HG02642 (cell line): ENCODE measurements around the gene CEP83.
A peak's percentile ranks its signal among the peaks of the same experiment; 100 is the strongest.

Experiments used
- ATAC-seq: cut with Tn5 transposase; IDR thresholded peaks from one replicate; pipeline ENCODE4 v1.9.1; 2021; ENCODE audit warnings: mild to moderate bottlenecking; ENCODE audit not compliant: unreplicated experiment, poor library complexity

CEP83 gene

DNA sequence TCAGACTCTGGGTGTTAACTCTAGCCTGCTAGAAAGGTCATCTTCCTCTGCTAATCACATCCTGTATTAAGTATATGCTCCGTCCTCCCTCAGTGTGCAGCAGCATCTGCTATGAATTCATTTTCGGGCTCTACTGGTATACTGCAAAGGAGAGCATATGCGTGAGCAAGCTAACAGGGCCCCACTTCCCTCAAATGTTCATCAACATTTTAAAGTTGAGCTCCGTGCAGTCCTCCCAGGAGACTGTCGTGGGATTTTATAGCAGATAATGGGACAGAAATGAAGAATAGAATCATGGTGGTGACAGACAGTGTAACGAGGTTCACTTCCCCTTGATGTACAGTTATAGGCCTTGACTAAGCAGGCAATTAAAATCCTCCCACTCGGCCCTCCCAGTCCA is 179.6 kb downstream of the CEP83 start:
- ATAC-seq: no peak

- ATAC-seq: no peak
Measured at GRCh38 chr12:94277426-94278000, 182.2 kb downstream of the CEP83 start.

DNA sequence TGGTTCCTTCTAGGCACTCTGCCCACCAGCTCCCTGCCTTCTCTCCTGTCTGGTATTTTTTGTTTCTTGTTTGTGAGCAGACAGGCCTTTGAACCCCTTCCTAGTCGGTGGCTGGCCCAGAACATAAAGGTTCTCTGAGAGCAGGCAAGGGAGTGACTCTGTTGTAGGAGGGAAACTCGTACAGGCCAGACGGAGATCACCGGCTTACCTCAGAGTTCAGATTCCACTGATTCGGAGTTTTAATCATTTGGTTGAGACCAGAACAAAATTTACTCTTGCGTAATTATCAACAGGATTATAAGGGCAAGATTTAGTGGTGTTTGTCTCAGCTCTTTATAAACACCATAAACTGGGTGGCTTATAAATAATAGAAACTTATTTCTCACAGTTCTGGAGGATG is 182.9 kb downstream of the CEP83 start:
- ATAC-seq: no peak

DNA sequence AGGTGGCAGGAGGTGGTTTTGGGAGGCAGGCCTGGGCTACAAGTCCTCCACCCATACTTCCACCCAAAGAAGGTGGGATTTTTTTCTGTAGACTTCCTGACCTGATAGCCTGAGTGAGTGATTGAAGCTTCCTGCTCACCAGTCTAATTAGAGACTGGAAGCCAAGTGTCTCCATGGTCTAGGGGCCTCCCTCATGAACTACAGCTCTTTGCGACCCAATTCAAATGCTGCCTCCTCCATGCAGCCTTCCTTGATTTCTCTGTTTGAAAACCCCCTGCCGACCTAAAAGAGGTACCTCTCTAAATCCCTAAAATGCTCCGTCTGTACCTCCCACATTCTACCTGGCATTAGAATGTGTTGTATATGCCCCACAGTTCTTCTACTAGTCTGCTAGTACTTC is 186.4 kb downstream of the CEP83 start:
- ATAC-seq: no peak

- ATAC-seq: no peak
Measured at GRCh38 chr12:94272280-94272679, 187.4 kb downstream of the CEP83 start.

- ATAC-seq: no peak
Measured at GRCh38 chr12:94271351-94271750, 188.3 kb downstream of the CEP83 start.

- no peak for ATAC-seq
Measured at GRCh38 chr12:94269316-94269999, 190.2 kb downstream of the CEP83 start.

DNA sequence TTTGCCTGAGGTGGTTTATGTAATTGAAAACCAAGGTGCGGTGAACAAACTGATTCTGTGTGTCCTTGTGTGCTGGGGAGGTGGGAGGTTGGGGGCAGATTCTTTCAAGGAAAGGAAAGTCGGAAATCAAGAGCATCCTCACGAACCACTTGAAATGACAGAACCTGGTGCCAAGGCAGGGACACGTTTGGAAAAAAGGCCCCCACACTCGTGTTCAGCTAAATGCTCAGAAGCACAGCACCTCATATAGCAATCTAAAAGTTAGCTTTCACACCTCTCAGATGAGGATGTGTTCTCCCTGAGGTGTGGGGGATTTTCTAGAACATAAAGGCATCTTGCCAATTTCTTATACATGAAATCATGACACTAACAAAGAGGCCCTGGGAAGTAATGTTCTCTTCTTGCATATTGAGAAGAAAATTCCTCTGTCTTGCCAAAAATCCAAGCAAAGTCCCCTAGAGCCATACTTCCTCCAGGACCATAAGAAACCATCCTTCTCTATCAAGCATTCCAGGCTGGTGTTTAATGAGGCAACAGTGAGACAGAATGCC is 191.7 kb downstream of the CEP83 start:
- no peak for ATAC-seq

- ATAC-seq: no peak
Measured at GRCh38 chr12:94267537-94267872, 192.2 kb downstream of the CEP83 start.

DNA sequence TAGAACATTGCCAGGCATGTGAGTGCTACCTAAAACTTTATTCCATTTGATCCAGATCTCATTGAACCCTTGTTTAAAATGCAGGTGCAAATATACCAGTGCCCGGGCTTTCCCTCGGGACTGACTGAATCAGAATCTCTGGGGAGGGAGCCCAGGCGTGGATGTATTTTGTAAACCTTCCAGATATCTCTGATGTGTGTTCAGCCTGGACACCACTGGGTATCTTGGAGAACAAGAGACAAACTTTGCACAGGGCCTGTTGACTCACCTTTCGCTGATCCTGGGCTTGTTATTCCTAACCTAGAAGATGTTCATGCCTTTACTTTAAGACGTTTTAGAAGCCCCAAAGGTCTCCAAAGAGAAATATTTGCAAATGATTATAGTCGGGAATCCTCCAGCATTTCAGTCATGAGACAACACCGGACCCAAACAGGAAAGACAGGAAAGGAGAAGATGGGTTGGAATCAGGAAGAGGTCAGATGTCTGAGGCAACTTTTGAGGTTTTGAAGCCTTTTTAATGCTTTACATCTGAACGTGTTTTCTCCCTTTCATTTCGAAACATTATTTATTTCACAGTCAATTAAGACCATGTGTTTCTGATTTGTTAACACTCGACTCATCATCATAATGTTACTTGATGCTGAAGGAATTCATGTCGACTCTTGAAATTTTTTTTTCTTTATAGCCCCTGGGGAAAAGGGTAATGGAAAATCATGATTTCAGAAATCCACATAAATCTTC is 192.7 kb downstream of the CEP83 start:
- no peak for ATAC-seq

- no peak for ATAC-seq
Measured at GRCh38 chr12:94265966-94266745, 193.5 kb downstream of the CEP83 start.

DNA sequence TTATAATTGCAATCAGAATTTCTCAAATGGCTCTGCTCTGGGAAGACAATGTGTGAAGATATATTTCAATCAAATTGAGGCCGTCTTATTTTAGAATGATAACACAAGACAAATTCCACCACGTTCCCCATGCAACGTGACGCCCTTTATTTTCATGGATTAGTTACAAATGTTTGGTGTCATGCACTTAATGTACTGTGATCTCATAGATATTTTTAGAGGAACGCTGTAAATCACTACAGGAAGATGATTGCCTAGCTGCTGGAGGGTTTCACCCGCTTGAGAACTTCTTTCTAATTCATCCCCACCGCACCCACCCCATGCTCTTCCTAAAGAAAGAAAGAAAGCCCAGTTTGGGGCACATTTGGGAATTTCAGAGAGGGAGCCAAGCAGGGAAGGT is 194.1 kb downstream of the CEP83 start:
- ATAC-seq: no peak

DNA sequence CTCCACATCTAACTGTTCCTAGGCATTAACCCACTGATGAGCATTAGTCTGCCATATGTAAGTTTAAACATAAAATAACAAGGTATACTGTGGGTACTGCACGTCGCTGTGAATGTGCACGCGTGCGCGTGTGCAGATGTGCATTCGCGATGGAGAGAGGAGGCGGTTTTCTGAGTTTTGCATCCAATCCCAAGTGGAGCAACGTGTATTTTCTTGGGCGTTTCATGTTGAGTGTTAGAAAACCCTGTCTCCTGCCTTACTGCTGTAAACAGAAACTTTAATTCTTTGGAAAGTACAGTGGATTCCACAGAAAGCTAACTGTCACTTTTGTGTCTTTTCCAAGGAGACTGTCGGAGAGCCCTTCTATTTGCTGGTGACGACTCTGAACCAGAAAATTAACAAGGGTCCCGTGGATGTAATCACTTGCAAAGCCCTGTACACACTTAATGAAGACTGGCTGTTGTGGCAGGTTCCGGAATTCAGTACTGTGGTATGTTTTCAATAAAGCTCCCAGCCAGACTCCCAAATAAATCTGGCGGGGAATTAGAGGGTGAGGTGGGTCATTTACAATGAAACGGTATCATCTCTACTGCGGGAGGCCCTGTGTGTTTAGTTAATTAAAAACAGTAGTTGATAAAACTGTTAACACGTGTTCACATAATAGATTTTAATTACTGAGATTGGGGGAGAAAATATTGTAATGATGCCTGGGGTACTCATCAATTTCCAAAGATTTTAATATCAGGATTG is 194.8 kb downstream of the CEP83 start:
- no peak for ATAC-seq

DNA sequence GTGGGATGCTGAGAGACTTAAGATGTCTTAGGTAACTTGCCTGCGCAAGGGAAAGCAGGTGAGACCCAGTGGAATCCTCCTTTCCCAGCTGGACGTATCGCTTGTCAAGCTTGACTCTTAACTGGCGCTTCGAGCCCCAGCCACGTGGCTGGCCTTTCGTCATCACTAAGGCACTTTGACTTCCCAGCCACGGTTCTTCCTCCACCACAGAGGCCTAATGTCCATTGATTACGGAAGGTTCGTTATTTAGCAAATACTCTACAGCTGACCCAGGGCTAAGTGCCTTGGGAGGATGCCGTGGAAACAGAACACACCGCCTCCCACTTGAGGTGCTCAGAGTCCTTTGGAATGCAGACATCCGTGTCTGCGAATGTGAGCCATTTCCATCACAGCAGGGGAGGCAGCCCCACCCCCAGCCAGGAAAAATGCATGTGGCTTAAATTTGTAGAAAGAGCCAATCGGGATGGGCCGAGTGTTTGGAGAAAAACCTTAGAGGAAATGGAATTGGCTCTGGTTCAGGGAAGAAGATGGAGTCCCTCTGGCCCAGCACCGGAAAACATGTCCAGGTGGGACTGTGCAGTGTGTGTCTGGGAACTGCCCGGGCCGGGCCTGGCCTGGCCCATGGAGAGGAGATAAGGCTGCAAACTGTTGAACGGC is 195.6 kb downstream of the CEP83 start:
- ATAC-seq: no peak

GRCh38 chr12:94263011-94263811 is 196.5 kb downstream of the CEP83 start:
- ATAC-seq: peak; percentile 38

- ATAC-seq: peak; percentile 47
Measured at GRCh38 chr12:94262228-94263010, 197.2 kb downstream of the CEP83 start.

DNA sequence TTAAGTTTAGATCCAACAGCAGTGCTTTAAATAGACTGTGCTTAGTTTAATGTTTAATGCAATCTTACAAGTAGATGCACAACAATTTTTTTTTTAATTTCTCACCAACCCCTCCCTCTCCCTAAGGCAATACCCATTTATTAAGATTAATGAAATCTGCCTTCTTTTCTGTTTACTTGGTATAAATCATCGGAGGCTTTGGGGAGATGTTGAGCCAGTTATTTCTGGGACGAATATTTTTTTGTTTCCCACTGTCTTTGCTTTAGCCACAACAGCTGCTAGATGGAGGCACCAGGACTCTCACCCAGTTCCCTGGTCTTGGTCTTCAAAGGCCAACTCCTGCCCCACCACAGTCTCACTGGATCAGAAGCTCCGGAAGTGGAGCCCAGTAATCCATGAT is 197.9 kb downstream of the CEP83 start:
- ATAC-seq: no peak

GRCh38 chr12:94261119-94261518 is 198.5 kb downstream of the CEP83 start:
- no peak for ATAC-seq
